Measurements from ENCODE around the gene DPM3.

- TF ChIP-seq CTCF (IDR thresholded peaks at IDR 0.05): no peak
- no peak for TF ChIP-seq EZH2 (IDR thresholded peaks at IDR 0.05; ENCODE audit: borderline replicate concordance, insufficient read depth, low read depth, low read length, poor library complexity, severe bottlenecking)
These were observed 31.8 kb upstream of the DPM3 start for GRCh38 chr1:155171836-155172731.

Data from B cell (primary cell).